HEK293 (cell line): Measurements from ENCODE around the gene MACF1.
"Not testable (repeated sequence)": the region's sequence is repeated elsewhere in the genome, so short reads cannot be mapped to it uniquely, and the experiment has no call there.

Experiments
- YY1 ChIP-seq: fragments of 450-650 bp; formaldehyde crosslinking; IDR thresholded peaks from 2 replicates; pipeline ENCODE4 v1.5.1; 2018; ENCODE audit warnings: missing biosample characterization, missing genetic modification characterization
- ZNF133 ChIP-seq: fragments of 450-650 bp; formaldehyde crosslinking; IDR thresholded peaks from 2 replicates; pipeline ENCODE4 v1.5.1; 2016; ENCODE audit warnings: missing biosample characterization, missing genetic modification characterization
- ZNF311 ChIP-seq: fragments of 450-650 bp; formaldehyde crosslinking; IDR thresholded peaks from 2 replicates; pipeline ENCODE4 v1.5.1; 2017; ENCODE audit warnings: missing biosample characterization, missing genetic modification characterization, borderline replicate concordance
- ZNF423 ChIP-seq: fragments of 450-650 bp; formaldehyde crosslinking; IDR thresholded peaks from 2 replicates; pipeline ENCODE4 v1.5.1; 2016; ENCODE audit warnings: missing biosample characterization, missing genetic modification characterization
- ZNF529 ChIP-seq: fragments of 450-650 bp; formaldehyde crosslinking; IDR thresholded peaks from 2 replicates; pipeline ENCODE4 v1.5.1; 2017; ENCODE audit warnings: missing genetic modification characterization, missing biosample characterization; ENCODE audit not compliant: insufficient replicate concordance
- TF ChIP-seq, protein P1 (sequence below): fragments of 450-650 bp; formaldehyde crosslinking; IDR thresholded peaks from 2 replicates; pipeline ENCODE4 v1.5.1; 2016; ENCODE audit warnings: missing biosample characterization, missing genetic modification characterization

DNA sequence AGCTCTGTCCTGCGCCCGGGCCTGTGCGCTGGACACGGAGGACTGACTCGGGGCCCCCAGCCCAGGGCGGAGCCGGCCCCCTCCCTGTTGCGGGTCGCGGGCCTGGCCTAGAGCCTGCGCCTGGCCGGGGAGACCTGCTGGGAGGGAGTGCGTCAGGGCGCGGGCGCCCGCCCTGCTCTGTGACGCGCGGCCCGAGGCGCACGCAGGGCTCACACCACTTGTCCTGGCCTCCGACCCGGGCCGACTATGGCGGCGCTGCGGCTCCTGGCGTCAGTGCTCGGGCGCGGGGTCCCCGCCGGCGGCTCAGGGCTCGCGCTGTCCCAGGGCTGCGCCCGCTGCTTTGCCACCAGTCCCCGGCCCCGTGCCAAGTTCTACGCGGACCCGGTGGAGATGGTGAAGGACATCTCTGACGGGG is 310.2 kb downstream of the MACF1 start:
- not testable (repeated sequence) for TF ChIP-seq ZNF311 (tag by site-specific recombination); ZNF529 (tag by site-specific recombination); YY1; ZNF423; ZNF133 (tag by site-specific recombination)
- TF ChIP-seq, protein P1, sequence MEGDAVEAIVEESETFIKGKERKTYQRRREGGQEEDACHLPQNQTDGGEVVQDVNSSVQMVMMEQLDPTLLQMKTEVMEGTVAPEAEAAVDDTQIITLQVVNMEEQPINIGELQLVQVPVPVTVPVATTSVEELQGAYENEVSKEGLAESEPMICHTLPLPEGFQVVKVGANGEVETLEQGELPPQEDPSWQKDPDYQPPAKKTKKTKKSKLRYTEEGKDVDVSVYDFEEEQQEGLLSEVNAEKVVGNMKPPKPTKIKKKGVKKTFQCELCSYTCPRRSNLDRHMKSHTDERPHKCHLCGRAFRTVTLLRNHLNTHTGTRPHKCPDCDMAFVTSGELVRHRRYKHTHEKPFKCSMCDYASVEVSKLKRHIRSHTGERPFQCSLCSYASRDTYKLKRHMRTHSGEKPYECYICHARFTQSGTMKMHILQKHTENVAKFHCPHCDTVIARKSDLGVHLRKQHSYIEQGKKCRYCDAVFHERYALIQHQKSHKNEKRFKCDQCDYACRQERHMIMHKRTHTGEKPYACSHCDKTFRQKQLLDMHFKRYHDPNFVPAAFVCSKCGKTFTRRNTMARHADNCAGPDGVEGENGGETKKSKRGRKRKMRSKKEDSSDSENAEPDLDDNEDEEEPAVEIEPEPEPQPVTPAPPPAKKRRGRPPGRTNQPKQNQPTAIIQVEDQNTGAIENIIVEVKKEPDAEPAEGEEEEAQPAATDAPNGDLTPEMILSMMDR, result not testable (repeated sequence)
